Thyroid gland (tissue), 4 donors: ENCODE measurements around the gene NEK7.

ENCODE experiments used
- CTCF ChIP-seq, 6 experiments: fragments of 200-600 bp in 3 of 6; fragments of 450-650 bp in 3 of 6; sonication (generic) in 3 of 6; IDR thresholded peaks; one replicate each; pipeline ENCODE4 v1.5.1; 2016 to 2019; ENCODE audit warnings: antibody characterized with exemption in 6 of 6, mild to moderate bottlenecking in 2 of 6, inconsistent platforms in 1 of 6, moderate library complexity in 1 of 6
- POLR2A ChIP-seq, 2 donors: fragments of 450-650 bp; IDR thresholded peaks; one replicate each; pipeline ENCODE4 v1.6.1; 2017; ENCODE audit warnings: antibody characterized with exemption in 2 of 2, mild to moderate bottlenecking in 2 of 2, moderate library complexity in 1 of 2

- no peak for TF ChIP-seq CTCF (IDR thresholded peaks at IDR 0.05)
- no peak for TF ChIP-seq POLR2A (IDR thresholded peaks at IDR 0.05)
These were observed 30.6 kb upstream of the NEK7 start for GRCh38 chr1:198125995-198126735.
